Cardiac septum (tissue), 1 donor: Measurements from ENCODE around the gene CFC1. TPM values are rescaled to one million over a fixed set of nuclear protein-coding genes. Genes with fewer than 3 reads are reported as not detected.
"Not testable (repeated sequence)": the region's sequence is repeated elsewhere in the genome, so short reads cannot be mapped to it uniquely, and the experiment has no call there.

Experiments
- DNase-seq: peaks from one replicate; pipeline ENCODE4 v3.0.0-alpha.2; 2020; ENCODE audit warnings: low spot score
- intact Hi-C: fragments of 100-400 bp; cut with DNase I; formaldehyde crosslinking; loops from one replicate; pipeline ENCODE4 v1.14.0; 2022
- long read RNA-seq: library from polyadenylated mRNA; unstranded; transcript quantifications from one replicate; pipeline ENCODE4 v2.0.0, GENCODE V29; 2021
- total RNA-seq: library from RNA; stranded (reverse); fragmentation: NEBNext Ultra II Directional; extraction: Animal tissue kit (Norgen Biotek cat#: 25700); gene quantifications from one replicate; pipeline ENCODE4 v1.2.1, GENCODE V29; 2021
- donor health status: DM: no; HTN: no; CAD: no.

CFC1 gene
- not detected for total RNA-seq
- long read RNA-seq = 0 reads

GRCh38 chr2:130599393-130599792, at the start of gene CFC1:
TSS of gene CFC1 (minus strand) at chr2:130599575. CDS start at chr2:130599287, 288 bp downstream.
- intact Hi-C loops = not testable (repeated sequence)

GRCh38 chr2:130641688-130642087, 42.3 kb upstream of the CFC1 start:
- DNase-seq, intact Hi-C loops: not testable (repeated sequence)

More at GRCh38 chr2:130599393-130599792, at the start of gene CFC1:
- not testable (repeated sequence) for DNase-seq

GRCh38 chr2:130638973-130639372, 39.6 kb upstream of the CFC1 start:
- DNase-seq, intact Hi-C loops: not testable (repeated sequence)

- intact Hi-C loops, DNase-seq: not testable (repeated sequence)
These were observed 29.6 kb upstream of the CFC1 start for GRCh38 chr2:130628784-130629475.

GRCh38 chr2:130611140-130611539, 11.8 kb upstream of the CFC1 start, which contains the start of gene POTEJ:
TSS of gene POTEJ (plus strand) at chr2:130611440. CDS start at chr2:130611533, 93 bp downstream.
- DNase-seq, intact Hi-C loops: not testable (repeated sequence)

- DNase-seq, intact Hi-C loops: not testable (repeated sequence)
These were observed 11.1 kb upstream of the CFC1 start for GRCh38 chr2:130610486-130610885.

- DNase-seq, intact Hi-C loops: not testable (repeated sequence)
These were observed 9.9 kb upstream of the CFC1 start for GRCh38 chr2:130609002-130609920.

- intact Hi-C loops = not testable (repeated sequence)
These were observed 9.1 kb upstream of the CFC1 start for GRCh38 chr2:130608276-130609001.

GRCh38 chr2:130601648-130602302, 2.4 kb upstream of the CFC1 start:
- DNase-seq, intact Hi-C loops: not testable (repeated sequence)

More at GRCh38 chr2:130608276-130609001, 9.1 kb upstream of the CFC1 start:
- not testable (repeated sequence) for DNase-seq

- DNase-seq, intact Hi-C loops: not testable (repeated sequence)
These were observed 551 bp upstream of the CFC1 start for GRCh38 chr2:130599926-130600325.

- not testable (repeated sequence) for DNase-seq
These were observed 912 bp downstream of the CFC1 start for GRCh38 chr2:130598463-130598862.

GRCh38 chr2:130597994-130598393, 1.4 kb downstream of the CFC1 start:
- intact Hi-C loops, DNase-seq: not testable (repeated sequence)

More at GRCh38 chr2:130598463-130598862, 912 bp downstream of the CFC1 start:
- intact Hi-C loops = not testable (repeated sequence)

- intact Hi-C loops, DNase-seq: not testable (repeated sequence)
These were observed 2.6 kb downstream of the CFC1 start for GRCh38 chr2:130596757-130597156.

GRCh38 chr2:130594011-130594410, 5.4 kb downstream of the CFC1 start:
- peak; percentile 27 for DNase-seq
- intact Hi-C loops = not testable (repeated sequence)

- peak; percentile 17 for DNase-seq
- intact Hi-C loops = not testable (repeated sequence)
These were observed 6.5 kb downstream of the CFC1 start for GRCh38 chr2:130592791-130593414.

- intact Hi-C loops = not testable (repeated sequence)
- peak; percentile 53 for DNase-seq
These were observed 8.5 kb downstream of the CFC1 start for GRCh38 chr2:130590842-130591359.

- DNase-seq, intact Hi-C loops: not testable (repeated sequence)
These were observed 9.1 kb downstream of the CFC1 start for GRCh38 chr2:130590170-130590841.
